Osteocyte (in vitro differentiated cells): ENCODE results near the gene KNTC1. TPM values are rescaled to one million over a fixed set of nuclear protein-coding genes. Genes with fewer than 3 reads are reported as not detected.

Experiments used
- DNase-seq: peaks from one replicate; pipeline ENCODE4 v3.0.0; 2021; ENCODE audit warnings: mixed read lengths; ENCODE audit not compliant: unreplicated experiment; ENCODE audit errors: extremely low spot score
- H3K27ac Mint-ChIP-seq: one replicate; pipeline ENCODE4 v1.8.0; 2021; ENCODE audit warnings: mild to moderate bottlenecking, mixed read lengths; ENCODE audit not compliant: unreplicated experiment
- H3K27me3 Mint-ChIP-seq: one replicate; pipeline ENCODE4 v1.8.0; 2021; ENCODE audit warnings: mixed read lengths; ENCODE audit not compliant: unreplicated experiment
- H3K36me3 Mint-ChIP-seq: one replicate; pipeline ENCODE4 v1.8.0; 2021; ENCODE audit warnings: mixed read lengths; ENCODE audit not compliant: unreplicated experiment
- H3K4me1 Mint-ChIP-seq: one replicate; pipeline ENCODE4 v1.8.0; 2021; ENCODE audit warnings: mixed read lengths; ENCODE audit not compliant: unreplicated experiment
- H3K4me3 Mint-ChIP-seq: one replicate; pipeline ENCODE4 v1.8.0; 2021; ENCODE audit warnings: mild to moderate bottlenecking, moderate library complexity, mixed read lengths; ENCODE audit not compliant: unreplicated experiment
- H3K9me3 Mint-ChIP-seq: one replicate; pipeline ENCODE4 v1.8.0; 2021; ENCODE audit warnings: mixed read lengths; ENCODE audit not compliant: unreplicated experiment
- CTCF ChIP-seq: fragments of 200-600 bp; sonication (generic); IDR thresholded peaks from 2 replicates; pipeline ENCODE4 v1.5.0; 2021; ENCODE audit warnings: antibody characterized with exemption, mild to moderate bottlenecking, moderate library complexity
- total RNA-seq: library from RNA; stranded (reverse); gene quantifications from 2 replicates; pipeline ENCODE4 v1.2.1, GENCODE V29; 2021

The KNTC1 gene
- total RNA-seq, 1 donor from 2014 or later, result 14.1 TPM

DNA sequence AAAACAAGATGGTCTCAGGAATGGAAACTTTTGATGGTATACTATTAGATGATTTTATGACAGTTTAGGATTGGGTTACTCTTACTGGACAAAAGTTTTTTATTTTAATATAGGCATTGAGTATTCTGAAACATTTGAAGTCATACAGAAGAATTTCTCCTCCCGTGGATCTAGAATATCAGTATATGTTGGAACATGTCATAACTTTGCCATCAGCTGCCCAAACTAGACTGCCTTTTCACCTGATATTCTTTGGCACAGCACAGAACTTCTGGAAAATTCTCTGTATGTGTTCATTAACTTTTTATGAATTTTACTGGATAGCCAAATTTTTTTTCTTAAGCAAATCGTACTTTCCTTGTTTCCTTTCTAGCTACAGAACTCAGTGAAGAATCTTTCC lies 75.4 kb downstream of the KNTC1 start:
- no peaks in the 10 kb centered on the region for H3K27me3 Mint-ChIP-seq
- no peak overlapping the region for H3K27ac Mint-ChIP-seq

DNA sequence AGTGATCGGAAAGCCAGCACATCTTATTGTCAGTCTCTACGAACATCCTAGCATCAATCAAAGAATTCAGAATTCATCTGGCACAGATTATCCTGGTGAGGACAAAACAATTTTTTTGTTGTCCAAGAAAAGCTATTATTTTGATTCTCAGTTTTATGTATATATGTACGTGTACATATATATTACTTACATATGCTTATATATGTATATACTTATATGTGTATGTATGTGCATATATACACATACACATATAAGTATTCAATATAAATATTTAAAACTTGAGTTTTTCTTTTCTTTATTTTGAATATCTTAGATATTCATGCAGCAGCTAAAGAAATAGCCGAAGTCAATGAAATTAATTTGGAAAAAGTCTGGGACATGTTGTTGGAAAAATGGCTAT lies 77.9 kb downstream of the KNTC1 start:
- Mint-ChIP-seq H3K4me1 (no peaks in the 10 kb centered on the region), H3K36me3 (peaks cover 9% of the 10 kb centered on the region), H3K27ac (no peak overlapping the region), H3K9me3 (no peaks in the 10 kb centered on the region), H3K4me3 (no peak overlapping the region), H3K27me3 (no peaks in the 10 kb centered on the region)
- no peak for DNase-seq
- no peak for TF ChIP-seq CTCF

More for the DNA sequence above, 75.4 kb downstream of the KNTC1 start:
- no peak for DNase-seq
- Mint-ChIP-seq H3K36me3 (peaks cover 9% of the 10 kb centered on the region), H3K4me3 (no peak overlapping the region), H3K4me1 (no peaks in the 10 kb centered on the region), H3K9me3 (no peaks in the 10 kb centered on the region)
- no peak for TF ChIP-seq CTCF

DNA sequence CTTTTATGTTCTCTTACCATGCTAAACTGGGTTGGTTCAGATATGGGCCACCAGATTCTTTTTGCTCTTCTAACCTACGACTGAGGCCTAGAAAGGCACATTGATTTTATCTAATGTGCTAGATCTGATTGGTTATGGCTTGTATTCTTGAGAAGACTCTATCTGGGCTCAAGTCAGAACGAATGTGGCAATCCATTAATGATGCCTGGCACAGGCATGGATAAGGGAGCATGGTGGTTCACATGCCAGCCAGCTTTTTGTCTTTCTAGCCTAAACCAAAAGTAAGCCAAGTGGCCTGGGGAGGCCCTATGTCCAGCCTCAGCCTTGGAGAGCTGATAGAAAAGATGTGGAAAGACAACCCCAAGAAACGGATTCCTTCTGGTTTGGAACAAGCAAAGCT lies 82.7 kb downstream of the KNTC1 start:
- H3K27ac Mint-ChIP-seq, result no peak overlapping the region
- no peak overlapping the region for H3K4me3 Mint-ChIP-seq
- H3K9me3 Mint-ChIP-seq, result no peaks in the 10 kb centered on the region
- no peaks in the 10 kb centered on the region for H3K4me1 Mint-ChIP-seq
- TF ChIP-seq CTCF, result no peak
- H3K27me3 Mint-ChIP-seq, result no peaks in the 10 kb centered on the region
- DNase-seq, result no peak
- H3K36me3 Mint-ChIP-seq, result peaks cover 8% of the 10 kb centered on the region

GRCh38 chr12:122610207-122610606 lies 83.2 kb downstream of the KNTC1 start:
- no peaks in the 10 kb centered on the region for H3K27me3 Mint-ChIP-seq
- peaks cover 6% of the 10 kb centered on the region for H3K36me3 Mint-ChIP-seq
- H3K4me1 Mint-ChIP-seq, result no peaks in the 10 kb centered on the region
- H3K27ac Mint-ChIP-seq, result no peak overlapping the region
- H3K4me3 Mint-ChIP-seq, result no peak overlapping the region
- no peaks in the 10 kb centered on the region for H3K9me3 Mint-ChIP-seq
- no peak for DNase-seq
- no peak for TF ChIP-seq CTCF

GRCh38 chr12:122610911-122611310 lies 83.9 kb downstream of the KNTC1 start:
- Mint-ChIP-seq H3K4me3 (no peak overlapping the region), H3K27me3 (no peaks in the 10 kb centered on the region), H3K4me1 (no peaks in the 10 kb centered on the region), H3K36me3 (peaks cover 6% of the 10 kb centered on the region), H3K27ac (no peak overlapping the region), H3K9me3 (no peaks in the 10 kb centered on the region)
- no peak for TF ChIP-seq CTCF
- no peak for DNase-seq
